B cell (primary cell): ENCODE results near the gene HTR6. TPM values are rescaled to one million over a fixed set of nuclear protein-coding genes. Genes with fewer than 3 reads are reported as not detected.

Experiments
- ATAC-seq: fragments of 200-7000 bp; cut with Tn5 transposase; one replicate; pipeline ENCODE4 v1.10.0; 2021; ENCODE audit warnings: low read depth, mild to moderate bottlenecking, moderate number of reproducible peaks, moderate library complexity
- CTCF ChIA-PET: fragments of 350-600 bp; sonication (Branson Sonifier 250); formaldehyde crosslinking; loops from one replicate; lab custom pipeline; 2021; ENCODE audit warnings: antibody characterized with exemption, inconsistent platforms; lab: Charles Lee
- POLR2A ChIA-PET: fragments of 350-600 bp; sonication (Branson Sonifier 250); formaldehyde crosslinking; loops from one replicate; lab custom pipeline; 2021; ENCODE audit warnings: antibody characterized with exemption; lab: Charles Lee
- DNase-seq: peaks from one replicate; pipeline ENCODE4 v3.0.0; 2013
- H2AFZ ChIP-seq: 2 replicates; pipeline ENCODE4 v1.6.1; 2012; ENCODE audit warnings: mild to moderate bottlenecking, low read depth, low read length; ENCODE audit not compliant: insufficient read depth, poor library complexity, severe bottlenecking
- H3K27ac ChIP-seq, 2 donors: 1 replicate in 1 of 2; 2 replicates in 1 of 2; pipeline ENCODE4 v1.5.1; 2012 to 2013; ENCODE audit warnings: low read length in 2 of 2, mild to moderate bottlenecking in 2 of 2, moderate library complexity in 1 of 2
- H3K27me3 ChIP-seq, 4 experiments: fragments of 200-600 bp in 1 of 4; sonication (generic) in 1 of 4; replicated peaks in 1 of 4; 1 replicate in 2 of 4; 2 replicates in 2 of 4; pipeline versions ENCODE4 v1.6.1 to v1.7.0; 2013 to 2016; ENCODE audit warnings: low read length in 3 of 4, mild to moderate bottlenecking in 2 of 4, mixed read lengths in 1 of 4, moderate library complexity in 1 of 4; ENCODE audit not compliant: insufficient read depth in 4 of 4, control insufficient read depth in 3 of 4; ENCODE audit errors: control extremely low read depth in 1 of 4
- H3K36me3 ChIP-seq, 2 experiments: replicated peaks in 1 of 2; 1 replicate in 1 of 2; 2 replicates in 1 of 2; pipeline versions ENCODE4 v1.6.1 to v1.7.1; 2013; ENCODE audit warnings: low read length in 1 of 2; ENCODE audit not compliant: insufficient read depth in 2 of 2, control insufficient read depth in 1 of 2; ENCODE audit errors: control extremely low read depth in 1 of 2, extremely low read depth in 1 of 2
- H3K4me1 ChIP-seq, 2 donors: fragments of 200-600 bp in 1 of 2; sonication (generic) in 1 of 2; 1 replicate in 1 of 2; 2 replicates in 1 of 2; pipeline versions ENCODE4 v1.5.1 to v1.6.1; 2013 to 2017; ENCODE audit warnings: low read length in 2 of 2; ENCODE audit not compliant: control insufficient read depth in 2 of 2, insufficient read depth in 2 of 2
- H3K4me2 ChIP-seq: replicated peaks from 2 replicates; pipeline ENCODE3; 2012; ENCODE audit warnings: mild to moderate bottlenecking, low read depth, low read length; ENCODE audit not compliant: poor library complexity, severe bottlenecking
- H3K4me3 ChIP-seq, 5 experiments: fragments of 200-600 bp in 1 of 5; sonication (generic) in 1 of 5; 1 replicate in 3 of 5; 2 replicates in 2 of 5; pipeline versions ENCODE4 v1.5.1 to v1.7.0; 2011 to 2016; ENCODE audit warnings: low read length in 4 of 5, mild to moderate bottlenecking in 4 of 5, low read depth in 2 of 5, control low read depth in 1 of 5, moderate library complexity in 1 of 5; ENCODE audit not compliant: insufficient read depth in 1 of 5; ENCODE audit errors: control extremely low read depth in 1 of 5, extremely low read depth in 1 of 5
- H3K79me2 ChIP-seq: fragments of 200-600 bp; sonication (generic); one replicate; pipeline ENCODE4 v1.6.0; 2016; ENCODE audit warnings: low read length; ENCODE audit not compliant: control insufficient read depth, insufficient read depth
- H3K9ac ChIP-seq: fragments of 200-600 bp; sonication (generic); 2 replicates; pipeline ENCODE4 v1.6.1; 2017; ENCODE audit warnings: mild to moderate bottlenecking, low read length, moderate library complexity
- H3K9me3 ChIP-seq, 3 donors: one replicate each; pipeline versions ENCODE4 v1.6.1 to v1.7.1; 2013; ENCODE audit warnings: low read length in 2 of 3; ENCODE audit not compliant: control insufficient read depth in 2 of 3, insufficient read depth in 1 of 3; ENCODE audit errors: control extremely low read depth in 1 of 3
- H4K20me1 ChIP-seq: 2 replicates; pipeline ENCODE4 v1.6.0; 2012; ENCODE audit warnings: mild to moderate bottlenecking, low read length; ENCODE audit not compliant: insufficient read depth, control insufficient read depth, poor library complexity, severe bottlenecking
- H3K27ac Mint-ChIP-seq: one replicate; pipeline ENCODE4 v1.8.0; 2021; ENCODE audit warnings: mixed read lengths
- H3K27me3 Mint-ChIP-seq: one replicate; pipeline ENCODE4 v1.8.0; 2021; ENCODE audit warnings: mixed read lengths
- H3K4me1 Mint-ChIP-seq: one replicate; pipeline ENCODE4 v1.8.0; 2021; ENCODE audit warnings: mixed read lengths
- H3K4me3 Mint-ChIP-seq: one replicate; pipeline ENCODE4 v1.8.0; 2021; ENCODE audit warnings: mixed read lengths
- H3K9me3 Mint-ChIP-seq: one replicate; pipeline ENCODE4 v1.8.0; 2022; ENCODE audit warnings: mixed read lengths; ENCODE audit not compliant: insufficient read depth
- CTCF ChIP-seq: fragments of 200-600 bp; IDR thresholded peaks from one replicate; pipeline ENCODE4 v1.8.0; 2022; ENCODE audit warnings: antibody characterized with exemption, mild to moderate bottlenecking
- EZH2 ChIP-seq: IDR thresholded peaks from 2 replicates; pipeline ENCODE4 v1.6.1; 2012; ENCODE audit warnings: borderline replicate concordance, low read depth, mild to moderate bottlenecking, moderate library complexity, low read length; ENCODE audit not compliant: insufficient read depth, poor library complexity, severe bottlenecking
- WGBS: methylation state at CpG from one replicate; pipeline ENCODE4 v1.1.5; 2013; ENCODE audit warnings: missing lambda C conversion rate; ENCODE audit not compliant: insufficient coverage; 5-methylcytosine and 5-hydroxymethylcytosine counted together
- intact Hi-C: fragments of 100-400 bp; cut with micrococcal nuclease; formaldehyde crosslinking; loops from one replicate; pipeline ENCODE4 v1.10.0; 2022
- polyA plus RNA-seq: library from polyadenylated mRNA; depleted of rRNA; stranded (reverse); fragments of >200 nt; gene quantifications from 2 replicates; pipeline ENCODE4 v1.2.3, GENCODE V29; 2012
- total RNA-seq, 2 donors: library from RNA; stranded (reverse); fragments of 120-200 nt in 1 of 2; gene quantifications; 1 replicate in 1 of 2; 2 replicates in 1 of 2; pipeline versions ENCODE4 v1.2.3 to v1.2.4, GENCODE V29; 2013 to 2022

The HTR6 gene
- total and polyA plus RNA-seq, 2 donors (not counting 1 experiment from before 2014, with no cell fraction given): not detected

GRCh38 chr1:19710825-19711611 is 46.3 kb downstream of the HTR6 start:
- Histone ChIP-seq H4K20me1 (no peaks in the 10 kb centered on the region), H3K27ac (no peak overlapping the region), H3K4me3 (no peak overlapping the region), H3K4me1 (peaks cover 0 to 2% of the 10 kb centered on the region in 2 donors), H3K36me3 (peaks cover 0 to 6% of the 10 kb centered on the region in 2 experiments), H3K9me3 (no peaks in the 10 kb centered on the region), H3K79me2 (no peaks in the 10 kb centered on the region), H2AFZ (no peak overlapping the region), H3K9ac (no peak overlapping the region), H3K4me2 (no peak overlapping the region), H3K27me3 (no peaks in the 10 kb centered on the region)
- H3K4me3 Mint-ChIP-seq: no peak overlapping the region
- DNase-seq (no peak), ATAC-seq (no peak)
- TF ChIP-seq EZH2 (no peak), CTCF (no peak)
- WGBS: 88% methylated on average over 8 of the region's 12 CpGs
- intact Hi-C loops: no loop called here
- H3K27ac Mint-ChIP-seq: no peak overlapping the region
- ChIA-PET CTCF (interaction anchor here (1.2 kb wide), 1 partner anchor 49 kb away, joined by 3 read pairs; no protein-coding TSS in a partner anchor), POLR2A (no interaction called here)
- H3K9me3 Mint-ChIP-seq: no peaks in the 10 kb centered on the region
- no peaks in the 10 kb centered on the region for H3K27me3 Mint-ChIP-seq
- no peaks in the 10 kb centered on the region for H3K4me1 Mint-ChIP-seq

- H3K9me3 Mint-ChIP-seq: no peaks in the 10 kb centered on the region
- no CpG with 5 or more reads among the region's 4 CpGs for WGBS
- H3K4me1 Mint-ChIP-seq: no peaks in the 10 kb centered on the region
- H3K36me3 ChIP-seq: peaks cover 0 to 5% of the 10 kb centered on the region in 2 experiments
- peaks cover 0 to 2% of the 10 kb centered on the region in 2 donors for H3K4me1 ChIP-seq
- H2AFZ ChIP-seq: no peak overlapping the region
- TF ChIP-seq EZH2: no peak
- TF ChIP-seq CTCF: no peak
- H3K27me3 ChIP-seq: no peaks in the 10 kb centered on the region
- no peaks in the 10 kb centered on the region for H3K9me3 ChIP-seq
- H3K4me2 ChIP-seq: no peak overlapping the region
- H3K4me3 Mint-ChIP-seq: no peak overlapping the region
- H3K79me2 ChIP-seq: no peaks in the 10 kb centered on the region
- no peak overlapping the region for H3K4me3 ChIP-seq
- intact Hi-C loops: no loop called here
- H3K27ac ChIP-seq: no peak overlapping the region
- no peak overlapping the region for H3K9ac ChIP-seq
- H3K27me3 Mint-ChIP-seq: no peaks in the 10 kb centered on the region
- H3K27ac Mint-ChIP-seq: no peak overlapping the region
- no peak for DNase-seq
- ChIA-PET POLR2A (no interaction called here), CTCF (no interaction called here)
- ATAC-seq: no peak
- H4K20me1 ChIP-seq: no peaks in the 10 kb centered on the region
Observed at GRCh38 chr1:19712928-19713327, 48.3 kb downstream of the HTR6 start.
